T follicular helper cell (primary cell): Measurements from ENCODE around the gene WLS.
"Not testable (repeated sequence)": the region's sequence is repeated elsewhere in the genome, so short reads cannot be mapped to it uniquely, and the experiment has no call there.

ENCODE experiments used
- DNase-seq: peaks from one replicate; pipeline ENCODE4 v3.0.0-alpha.2; 2020; ENCODE audit warnings: low read depth

WLS gene

GRCh38 chr1:68198752-68199151 lies 33.6 kb downstream of the WLS start:
- DNase-seq, result no peak

DNA sequence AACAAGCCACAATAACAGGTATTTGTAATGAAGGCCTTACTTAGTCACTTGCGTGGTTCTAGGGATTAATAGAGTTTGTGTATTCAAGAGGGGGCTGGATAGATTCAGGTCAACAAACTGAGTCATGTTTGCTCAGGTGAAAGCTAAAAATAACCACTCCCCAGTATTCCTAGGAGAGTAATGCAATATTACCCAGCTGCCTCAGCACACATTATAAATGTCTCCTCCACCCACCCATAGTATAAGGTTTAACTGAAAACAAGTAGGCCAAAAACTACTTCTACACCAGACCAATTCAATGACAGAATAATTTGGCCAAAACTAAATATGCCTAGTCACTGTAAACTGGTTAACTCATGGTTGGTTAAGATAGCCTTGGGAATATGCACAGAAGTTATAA lies 34.4 kb downstream of the WLS start:
- DNase-seq, result no peak

- DNase-seq, result no peak
Observed at GRCh38 chr1:68197461-68197860, 34.9 kb downstream of the WLS start.

- no peak for DNase-seq
Observed at GRCh38 chr1:68196676-68197075, 35.6 kb downstream of the WLS start.

GRCh38 chr1:68191717-68192116 lies 40.6 kb downstream of the WLS start:
- DNase-seq, result no peak

DNA sequence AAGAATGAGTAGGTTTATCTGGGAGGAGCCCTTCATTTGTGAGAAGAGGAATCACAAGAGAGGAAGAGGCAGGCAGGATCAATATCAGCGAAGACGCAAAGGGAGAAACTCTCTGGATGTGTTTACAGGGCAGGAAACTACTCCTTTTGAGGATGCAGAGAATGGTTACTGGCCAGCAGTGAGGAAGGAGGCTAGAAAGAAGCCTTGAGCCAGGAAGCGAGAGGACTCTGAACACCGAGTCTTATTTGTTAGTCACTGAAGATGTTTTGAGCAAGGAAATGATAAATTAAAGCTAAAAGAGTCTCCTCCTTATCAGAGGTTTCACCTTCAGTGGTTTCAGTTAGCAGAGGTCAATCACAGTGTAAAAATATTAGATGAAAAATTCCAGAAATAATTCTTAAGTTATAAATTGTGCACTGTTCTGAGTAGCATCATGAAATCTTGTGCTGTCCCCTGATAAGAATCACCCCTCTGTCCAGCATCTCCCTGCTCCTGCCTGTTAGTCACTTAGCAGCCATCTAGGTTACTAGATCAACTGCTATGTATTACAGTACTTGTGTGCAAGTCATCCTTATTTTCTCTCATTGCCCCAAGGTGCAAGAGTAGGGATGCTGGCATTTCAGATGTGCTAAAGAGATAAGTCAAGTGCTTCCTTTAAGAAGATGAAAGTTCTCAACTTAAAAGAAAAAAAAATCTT lies 43.5 kb downstream of the WLS start:
- no peak for DNase-seq

GRCh38 chr1:68188060-68188538 lies 44.2 kb downstream of the WLS start:
- no peak for DNase-seq

GRCh38 chr1:68185743-68186142 lies 46.6 kb downstream of the WLS start:
- no peak for DNase-seq

DNA sequence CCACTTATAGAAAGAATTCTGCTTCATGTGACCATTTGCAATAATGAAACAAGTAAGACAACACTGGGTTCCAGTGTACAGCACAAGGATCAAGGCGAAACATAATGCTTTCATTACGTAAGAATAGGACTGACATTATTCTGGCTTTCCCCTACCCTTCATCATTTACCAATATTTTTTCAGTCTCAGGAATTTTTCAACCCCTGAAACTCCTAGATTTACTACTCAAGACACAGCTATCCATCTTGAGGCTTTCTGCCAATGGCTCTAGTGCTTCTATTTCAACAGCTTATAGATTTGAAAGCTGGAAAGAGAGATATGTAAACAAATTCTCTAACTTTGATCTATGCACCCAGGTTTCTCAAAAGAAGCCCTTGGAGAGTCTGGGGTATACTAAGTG lies 48.4 kb downstream of the WLS start:
- no peak for DNase-seq

GRCh38 chr1:68181165-68181556 lies 51.2 kb downstream of the WLS start:
- DNase-seq, result no peak

DNA sequence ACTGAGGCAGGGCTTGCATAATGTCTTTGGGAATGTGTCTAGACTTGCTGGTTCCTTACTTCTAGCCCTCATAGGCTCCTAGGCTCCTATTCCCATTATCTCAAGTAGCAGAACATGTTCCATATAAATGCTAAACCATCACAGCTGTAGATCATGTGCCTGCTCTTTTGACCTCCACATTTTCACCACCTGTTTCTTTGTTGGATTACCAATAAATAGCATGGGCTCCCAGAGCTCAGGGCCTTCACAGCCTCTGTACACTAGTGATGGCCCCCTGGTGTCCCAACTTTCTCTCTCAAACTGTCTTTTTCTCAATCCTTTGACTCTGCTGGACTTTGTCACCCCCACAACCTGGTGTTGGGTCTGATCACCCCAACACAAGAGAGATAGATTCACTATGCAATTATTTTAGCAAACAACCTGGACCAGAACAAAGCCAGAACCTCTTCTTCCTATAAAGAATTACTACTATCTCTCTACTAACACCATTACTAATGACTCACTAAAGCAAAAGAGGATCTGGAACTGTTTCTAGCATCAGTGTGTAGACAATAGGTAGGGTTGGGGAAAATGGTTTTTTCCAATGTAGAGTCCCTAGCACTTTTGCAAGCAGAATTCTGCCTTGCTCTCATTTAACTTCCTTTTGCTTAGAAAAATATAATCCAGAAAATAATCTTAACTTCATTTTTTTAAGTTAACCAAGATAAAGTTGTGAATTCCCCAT lies 51.7 kb downstream of the WLS start:
- no peak for DNase-seq

DNA sequence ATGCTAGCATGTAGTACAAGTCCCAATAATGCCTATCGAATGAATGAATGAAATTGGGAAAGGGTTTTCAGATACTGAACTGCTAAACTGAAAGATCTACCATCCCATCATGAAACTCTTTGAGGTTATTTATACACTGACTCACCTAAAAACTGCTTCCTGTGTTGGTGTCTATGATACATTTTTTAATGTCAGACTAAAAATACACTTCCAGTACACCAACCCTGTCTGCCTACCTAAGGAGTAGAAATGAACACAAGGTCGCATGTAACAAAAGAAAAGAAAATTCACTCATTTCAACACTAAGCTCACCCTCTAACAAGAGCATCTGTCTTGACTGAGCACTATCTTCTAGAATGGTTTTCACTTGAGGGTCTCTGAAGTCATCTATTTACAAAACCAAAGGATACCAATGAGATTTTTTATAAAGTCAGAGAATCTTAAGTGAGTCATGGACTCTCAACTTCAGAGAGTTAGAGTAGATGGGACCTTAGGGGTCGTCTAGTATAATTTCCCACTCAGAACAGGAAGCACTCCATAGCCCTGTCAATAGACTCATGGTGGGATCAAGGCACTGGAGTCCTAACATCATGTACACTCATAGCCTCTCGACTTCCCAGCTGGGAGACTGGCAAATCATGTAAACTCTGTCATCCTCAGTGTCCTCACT lies 53.4 kb downstream of the WLS start:
- no peak for DNase-seq

DNA sequence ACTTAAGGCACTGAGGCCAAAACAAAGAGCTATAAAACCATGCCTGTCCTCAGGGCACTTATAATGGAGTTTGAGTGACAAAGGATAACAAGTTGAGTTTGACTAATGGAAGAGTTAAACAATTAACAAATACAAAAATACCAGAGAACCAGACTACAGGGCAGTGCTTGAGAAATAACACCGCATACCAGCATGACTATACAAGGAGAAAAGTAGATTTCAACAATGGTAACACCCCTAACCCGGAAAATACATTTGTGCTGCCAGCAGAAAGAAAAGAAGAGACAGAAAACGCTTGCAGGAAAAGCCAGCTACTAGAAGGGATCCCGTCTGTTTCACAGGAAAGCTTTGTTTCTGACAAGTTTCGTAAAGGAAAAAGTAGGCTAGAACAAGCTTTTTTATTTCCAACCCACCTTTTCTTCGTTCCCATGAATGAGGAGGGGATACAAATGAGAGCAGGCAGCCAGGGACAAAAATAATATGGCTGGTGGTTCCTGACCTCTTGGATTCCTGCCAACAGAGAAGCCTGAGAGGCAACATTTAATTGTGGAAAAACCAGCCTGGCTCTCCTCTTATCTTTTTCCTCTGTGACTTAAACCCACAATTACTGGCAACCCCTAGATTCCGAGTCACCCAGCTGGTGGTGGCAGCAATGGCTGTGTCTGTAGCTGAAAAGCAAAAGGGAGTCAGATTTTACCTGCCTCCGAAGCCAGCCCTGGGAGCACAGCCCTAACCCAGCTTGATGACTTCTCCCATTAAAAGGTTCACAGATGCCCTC lies 56.5 kb downstream of the WLS start:
- no peak for DNase-seq

DNA sequence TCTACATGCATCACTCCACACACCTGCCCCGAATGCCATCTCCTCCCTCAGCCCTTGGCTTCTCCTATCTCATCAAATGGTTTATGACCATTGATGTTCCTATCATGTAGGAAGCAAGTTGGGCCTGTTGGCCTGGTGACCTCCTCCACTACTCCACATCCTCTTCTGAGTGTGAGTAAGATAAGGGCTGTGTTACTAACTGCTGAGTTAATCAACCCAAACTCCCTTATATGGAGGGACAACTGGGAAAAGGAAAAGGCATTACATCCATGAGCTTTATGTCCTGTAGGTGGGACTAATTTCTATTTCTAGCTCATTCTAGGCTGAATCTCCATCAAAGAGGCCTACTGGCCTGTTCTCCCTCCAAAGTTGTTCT lies 57.6 kb downstream of the WLS start:
- DNase-seq, result no peak

DNA sequence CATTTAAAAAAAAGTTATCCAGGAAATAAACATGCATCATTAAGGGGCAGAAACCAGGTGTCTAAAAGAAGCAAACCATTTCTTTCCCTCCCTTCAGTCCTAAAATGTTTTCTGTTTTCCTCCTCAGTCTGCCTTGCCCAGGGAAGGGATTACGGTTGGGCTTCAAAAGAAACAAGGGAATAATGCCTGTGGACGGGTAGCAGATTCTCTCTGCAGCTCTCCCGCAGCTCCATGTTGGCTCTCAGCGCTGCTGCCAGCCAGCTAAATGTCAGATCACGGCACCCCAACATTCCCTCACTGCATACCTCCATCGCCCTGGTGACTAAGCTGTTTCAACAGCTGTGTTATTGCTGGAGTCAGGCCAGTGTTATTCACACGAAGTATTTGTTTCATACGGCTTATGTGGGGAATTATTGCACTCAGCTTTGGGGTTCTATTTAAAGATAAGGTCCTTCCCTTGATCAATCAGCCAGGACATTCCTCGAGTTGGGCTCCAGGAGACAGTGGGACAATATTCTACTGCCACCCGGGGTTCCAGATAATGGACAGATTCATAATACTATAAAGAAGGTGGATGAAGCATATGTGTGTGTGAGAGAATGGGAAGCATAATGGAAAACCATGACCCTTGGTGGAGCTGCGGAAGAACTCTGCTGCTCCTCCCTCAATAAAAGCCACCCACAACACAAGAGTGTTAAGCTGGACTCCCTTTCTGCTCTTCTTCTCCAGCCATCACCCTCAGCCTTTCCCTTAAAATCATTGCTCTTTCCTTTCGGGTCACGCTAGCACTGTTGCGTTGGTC lies 58.2 kb downstream of the WLS start:
- no peak for DNase-seq

DNA sequence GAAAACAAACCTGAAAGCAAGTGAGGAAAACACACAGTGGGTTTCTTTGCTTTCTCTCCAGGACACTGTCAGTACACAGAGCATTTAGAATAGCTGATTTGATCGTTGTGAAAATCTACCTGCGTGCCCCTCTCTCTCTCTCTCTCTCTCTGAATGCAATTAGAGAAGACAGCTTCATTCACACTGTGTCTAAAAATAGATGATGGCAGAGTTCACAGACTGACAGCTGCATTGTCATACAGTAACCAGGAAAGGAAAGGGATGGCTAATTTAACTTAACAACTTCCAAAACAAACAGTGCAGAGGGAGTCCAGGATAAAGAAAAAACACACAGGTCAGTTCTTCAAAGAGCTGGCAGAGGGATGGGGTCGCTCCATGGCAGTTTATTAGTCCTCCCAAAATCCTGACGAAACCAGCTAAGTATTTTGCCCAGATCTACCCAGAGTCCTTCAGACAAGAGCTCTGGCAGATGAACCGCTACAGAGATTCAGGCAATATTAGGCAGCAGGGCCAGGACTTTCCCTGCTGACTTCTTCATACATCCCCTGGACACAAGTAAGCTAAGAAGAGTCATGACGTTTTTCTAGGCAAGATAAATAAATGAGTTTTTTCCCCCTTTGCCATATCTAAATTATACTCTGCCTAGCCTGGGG lies 58.9 kb downstream of the WLS start:
- no peak for DNase-seq

GRCh38 chr1:68171795-68172194 lies 60.5 kb downstream of the WLS start:
- not testable (repeated sequence) for DNase-seq

DNA sequence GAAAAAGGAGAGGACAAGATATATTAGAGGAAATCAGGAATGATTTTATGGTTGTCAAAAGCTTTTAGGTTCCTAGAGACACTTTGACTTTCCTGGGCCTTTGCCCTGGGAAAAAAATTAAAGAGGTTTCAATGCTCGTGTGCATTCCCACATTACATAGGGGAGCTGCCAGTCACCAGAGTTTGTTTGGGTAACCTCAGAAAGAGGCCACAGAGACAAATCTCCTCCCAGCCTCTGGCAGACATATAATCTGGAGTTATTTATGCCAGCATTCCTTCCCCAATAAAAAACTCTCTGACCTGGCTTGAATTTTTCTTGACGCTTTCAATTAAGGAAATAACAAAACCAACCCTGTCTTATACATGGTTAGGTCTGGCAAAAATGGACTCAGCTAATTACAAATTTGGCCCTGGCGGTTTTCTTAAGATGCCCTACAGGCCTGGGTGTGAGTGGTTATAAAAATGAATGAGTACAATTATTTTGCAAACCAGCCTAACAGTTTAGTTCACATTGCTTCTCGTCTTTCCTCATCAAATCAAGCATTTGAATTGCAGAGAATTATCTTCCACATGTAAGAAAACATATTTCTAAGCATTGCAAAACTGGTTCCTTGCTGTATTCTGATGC lies 63.7 kb downstream of the WLS start:
- no peak for DNase-seq

DNA sequence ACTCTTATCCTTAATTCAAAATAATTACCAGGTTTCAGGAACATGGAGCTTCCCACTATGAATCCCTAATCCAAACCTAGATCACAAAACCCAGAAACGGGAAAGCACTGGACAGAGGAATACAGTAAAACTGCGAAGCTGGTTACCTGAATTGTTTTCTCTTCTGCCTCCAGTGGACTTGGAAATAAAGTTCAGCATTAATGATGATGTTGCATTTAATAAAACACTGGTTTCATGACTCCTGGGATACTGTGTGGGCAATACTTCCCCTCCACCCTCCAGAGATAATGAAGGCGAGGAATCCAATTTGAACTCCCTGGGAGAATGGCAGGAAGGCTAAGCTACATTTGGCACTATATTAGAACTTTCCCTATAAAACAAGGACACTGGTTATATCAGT lies 65.1 kb downstream of the WLS start:
- no peak for DNase-seq

DNA sequence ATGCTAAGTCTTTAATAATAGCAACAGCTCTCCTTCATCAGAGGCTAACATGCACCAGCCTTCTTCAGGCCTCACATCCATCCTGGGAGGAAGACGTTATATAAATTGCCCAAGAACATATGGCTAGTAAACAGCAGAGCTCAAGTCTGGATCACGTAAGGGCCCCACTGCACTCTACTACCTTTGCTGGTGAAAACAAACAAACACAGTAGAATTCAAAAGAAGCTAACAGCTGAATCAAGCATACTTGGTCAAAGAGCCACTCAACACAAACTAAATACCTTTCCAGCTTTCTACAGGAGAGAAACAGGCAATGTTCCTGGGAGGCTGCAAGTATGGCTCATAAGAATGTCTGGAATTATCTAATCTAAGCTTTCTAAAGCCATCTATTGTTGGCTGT lies 66.0 kb downstream of the WLS start:
- no peak for DNase-seq

- DNase-seq, result no peak
Observed at GRCh38 chr1:68165665-68166064, 66.7 kb downstream of the WLS start.
